Measurements from ENCODE around the gene NEGR1.

- TF ChIP-seq CTCF (IDR thresholded peaks at IDR 0.05) (no peak), POLR2A (IDR thresholded peaks at IDR 0.05) (no peak)
These were observed 453.0 kb downstream of the NEGR1 start for GRCh38 chr1:71829346-71829745.

All from testis (tissue), 2 donors.